DOHH2 (cell line): Measurements from ENCODE around the gene HDHD5.

Source experiments
- H3F3A ChIP-seq: fragments of 200-600 bp; sonication (generic), shearing (Covaris generic); 2 replicates; pipeline ENCODE4 v1.6.0; 2016; ENCODE audit warnings: antibody characterized with exemption, mild to moderate bottlenecking; ENCODE audit not compliant: control insufficient read depth, insufficient read depth
- H3K27ac ChIP-seq: fragments of 200-600 bp; sonication (generic); 2 replicates; pipeline ENCODE4 v1.5.1; 2014; ENCODE audit warnings: low read depth, mild to moderate bottlenecking, low read length, moderate library complexity
- H3K27me3 ChIP-seq: fragments of 200-600 bp; sonication (generic); 2 replicates; pipeline ENCODE4 v1.6.1; 2014; ENCODE audit warnings: mild to moderate bottlenecking, low read length, mixed read lengths; ENCODE audit not compliant: control insufficient read depth
- H3K36me3 ChIP-seq: fragments of 200-600 bp; sonication (generic); 2 replicates; pipeline ENCODE4 v1.6.1; 2014; ENCODE audit warnings: mild to moderate bottlenecking, low read length, moderate library complexity, mixed read lengths; ENCODE audit not compliant: control insufficient read depth
- H3K4me1 ChIP-seq: fragments of 200-600 bp; sonication (generic); 2 replicates; pipeline ENCODE4 v1.6.1; 2014; ENCODE audit warnings: mild to moderate bottlenecking, low read length, mixed read lengths; ENCODE audit not compliant: control insufficient read depth
- H3K4me2 ChIP-seq: fragments of 200-600 bp; sonication (generic); 2 replicates; pipeline ENCODE4 v1.6.0; 2014; ENCODE audit warnings: mild to moderate bottlenecking, low read length, moderate library complexity
- H3K4me3 ChIP-seq: fragments of 200-600 bp; sonication (generic); 2 replicates; pipeline ENCODE4 v1.5.1; 2014; ENCODE audit warnings: mild to moderate bottlenecking, low read length, mixed read lengths
- H3K79me2 ChIP-seq: fragments of 200-600 bp; sonication (generic); 2 replicates; pipeline ENCODE4 v1.6.1; 2014; ENCODE audit warnings: mild to moderate bottlenecking, low read length, mixed read lengths; ENCODE audit not compliant: control insufficient read depth
- H3K9me2 ChIP-seq: fragments of 200-600 bp; sonication (generic); replicated peaks from 2 replicates; pipeline ENCODE4 v1.6.1; 2014; ENCODE audit warnings: mild to moderate bottlenecking, low read length, mixed read lengths; ENCODE audit not compliant: control insufficient read depth
- H3K9me3 ChIP-seq: fragments of 200-600 bp; sonication (generic); 2 replicates; pipeline ENCODE4 v1.6.1; 2014; ENCODE audit warnings: antibody characterized with exemption, low read length, mixed read lengths; ENCODE audit not compliant: control insufficient read depth, insufficient read depth
- H4K20me1 ChIP-seq: fragments of 200-600 bp; sonication (generic); 2 replicates; pipeline ENCODE4 v1.6.0; 2014; ENCODE audit warnings: low read depth, mild to moderate bottlenecking, antibody characterized with exemption, low read length, moderate library complexity; ENCODE audit not compliant: control insufficient read depth, insufficient read depth
- EZH2phosphoT487 ChIP-seq: fragments of 200-600 bp; sonication (generic); IDR thresholded peaks from 2 replicates; pipeline ENCODE4 v1.6.1; 2017; ENCODE audit warnings: borderline replicate concordance, mild to moderate bottlenecking, antibody characterized with exemption, low read length, moderate library complexity, mixed read lengths
- TF ChIP-seq, protein P1 (sequence below): fragments of 200-600 bp; sonication (generic); IDR thresholded peaks from one replicate; pipeline ENCODE4 v1.5.1; 2014; ENCODE audit warnings: antibody characterized with exemption, mild to moderate bottlenecking, low read depth, low read length; ENCODE audit not compliant: poor library complexity, severe bottlenecking

The HDHD5 gene

DNA sequence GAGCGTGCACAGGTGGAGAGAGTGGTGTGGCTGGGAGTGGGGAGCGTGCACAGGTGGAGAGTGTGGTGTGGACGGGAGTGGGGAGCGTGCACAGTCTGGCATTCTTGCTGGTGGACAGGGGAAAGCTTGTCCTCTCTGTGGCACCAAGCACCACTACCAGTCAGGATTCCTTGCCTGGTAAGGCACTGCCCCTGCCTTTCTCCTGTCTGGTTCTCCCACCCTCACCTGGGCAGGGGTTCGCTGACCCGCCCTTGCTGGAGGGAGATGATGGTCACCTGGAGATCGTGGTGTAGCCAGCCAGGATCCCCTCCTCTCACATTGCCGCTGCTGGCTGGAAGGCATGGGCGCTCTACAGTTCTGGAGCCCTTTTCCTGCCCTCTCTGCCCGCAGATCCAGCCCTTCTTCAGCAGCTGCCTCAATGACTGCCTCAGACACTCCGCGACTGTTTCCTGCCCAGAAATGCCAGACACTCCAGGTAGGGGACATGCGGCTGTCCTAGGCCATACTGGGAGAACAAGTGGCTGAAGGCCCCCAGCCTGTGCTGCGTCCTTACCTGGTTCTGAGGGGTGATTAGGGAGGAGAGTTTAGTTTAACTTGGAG is 54.6 kb downstream of the HDHD5 start:
- Histone ChIP-seq H3K9me3 (no peaks in the 10 kb centered on the region), H3K4me1 (peaks cover 11% of the 10 kb centered on the region), H3K27ac (no peak overlapping the region), H4K20me1 (no peaks in the 10 kb centered on the region), H3K4me2 (no peak overlapping the region), H3F3A (no peaks in the 10 kb centered on the region), H3K36me3 (peaks cover 51% of the 10 kb centered on the region), H3K4me3 (no peak overlapping the region), H3K79me2 (no peaks in the 10 kb centered on the region), H3K27me3 (no peaks in the 10 kb centered on the region), H3K9me2 (no peaks in the 10 kb centered on the region)
- no peak for TF ChIP-seq EZH2phosphoT487
- TF ChIP-seq, protein P1, sequence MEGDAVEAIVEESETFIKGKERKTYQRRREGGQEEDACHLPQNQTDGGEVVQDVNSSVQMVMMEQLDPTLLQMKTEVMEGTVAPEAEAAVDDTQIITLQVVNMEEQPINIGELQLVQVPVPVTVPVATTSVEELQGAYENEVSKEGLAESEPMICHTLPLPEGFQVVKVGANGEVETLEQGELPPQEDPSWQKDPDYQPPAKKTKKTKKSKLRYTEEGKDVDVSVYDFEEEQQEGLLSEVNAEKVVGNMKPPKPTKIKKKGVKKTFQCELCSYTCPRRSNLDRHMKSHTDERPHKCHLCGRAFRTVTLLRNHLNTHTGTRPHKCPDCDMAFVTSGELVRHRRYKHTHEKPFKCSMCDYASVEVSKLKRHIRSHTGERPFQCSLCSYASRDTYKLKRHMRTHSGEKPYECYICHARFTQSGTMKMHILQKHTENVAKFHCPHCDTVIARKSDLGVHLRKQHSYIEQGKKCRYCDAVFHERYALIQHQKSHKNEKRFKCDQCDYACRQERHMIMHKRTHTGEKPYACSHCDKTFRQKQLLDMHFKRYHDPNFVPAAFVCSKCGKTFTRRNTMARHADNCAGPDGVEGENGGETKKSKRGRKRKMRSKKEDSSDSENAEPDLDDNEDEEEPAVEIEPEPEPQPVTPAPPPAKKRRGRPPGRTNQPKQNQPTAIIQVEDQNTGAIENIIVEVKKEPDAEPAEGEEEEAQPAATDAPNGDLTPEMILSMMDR, result no peak

DNA sequence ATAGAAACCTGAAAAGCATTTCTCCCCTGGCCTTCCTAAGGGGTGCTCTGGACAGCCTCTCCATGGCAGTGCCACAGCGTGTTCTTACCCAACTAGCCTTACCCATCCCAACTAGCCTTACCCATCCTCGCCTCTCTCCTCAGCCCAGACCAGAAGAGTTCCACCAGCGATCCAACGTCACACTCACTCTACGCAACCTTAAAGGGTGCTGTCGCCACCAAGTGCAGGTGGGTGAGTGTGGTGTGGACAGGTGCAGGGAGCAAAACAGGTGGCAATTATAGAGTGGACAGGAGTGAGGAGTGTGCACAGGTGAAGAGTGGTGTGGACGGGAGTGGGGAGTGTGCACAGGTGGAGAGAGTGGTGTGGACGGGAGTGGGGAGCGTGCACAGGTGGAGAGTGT is 55.7 kb downstream of the HDHD5 start:
- Histone ChIP-seq H3F3A (no peaks in the 10 kb centered on the region), H3K79me2 (no peaks in the 10 kb centered on the region), H3K4me2 (no peak overlapping the region), H3K36me3 (peaks cover 50% of the 10 kb centered on the region), H3K9me3 (no peaks in the 10 kb centered on the region), H4K20me1 (no peaks in the 10 kb centered on the region), H3K9me2 (no peaks in the 10 kb centered on the region), H3K4me1 (peaks cover 21% of the 10 kb centered on the region), H3K27me3 (no peaks in the 10 kb centered on the region), H3K27ac (no peak overlapping the region), H3K4me3 (no peak overlapping the region)
- TF ChIP-seq EZH2phosphoT487, result no peak
- TF ChIP-seq, protein P1, result no peak

DNA sequence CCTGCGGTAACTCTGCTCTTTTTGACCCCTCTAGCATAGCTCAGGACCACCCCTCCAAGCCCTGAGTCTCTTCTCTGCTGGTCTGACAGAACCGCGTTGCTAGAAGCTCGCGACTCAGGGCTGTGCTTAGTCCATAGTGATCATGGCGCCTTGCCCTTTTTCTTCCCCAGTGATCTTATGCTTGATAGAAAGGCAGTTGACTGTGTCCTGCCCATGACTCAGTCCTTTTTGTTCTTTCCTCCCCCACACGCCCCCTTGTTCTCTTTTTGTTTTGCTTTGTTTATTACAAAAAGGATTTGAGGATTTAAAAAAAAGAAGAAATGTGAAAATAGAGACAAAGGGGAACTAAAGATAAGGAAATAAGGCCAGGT is 56.8 kb downstream of the HDHD5 start:
- no peak overlapping the region for H3K4me3 ChIP-seq

More for the DNA sequence above, 56.8 kb downstream of the HDHD5 start:
- Histone ChIP-seq H3K4me2 (no peak overlapping the region), H3K27me3 (no peaks in the 10 kb centered on the region), H3F3A (peaks cover 6% of the 10 kb centered on the region), H3K9me2 (no peaks in the 10 kb centered on the region), H3K36me3 (peaks cover 56% of the 10 kb centered on the region), H3K27ac (no peak overlapping the region), H3K4me1 (peaks cover 32% of the 10 kb centered on the region), H4K20me1 (no peaks in the 10 kb centered on the region), H3K9me3 (no peaks in the 10 kb centered on the region), H3K79me2 (peaks cover 5% of the 10 kb centered on the region; the same call in 1 of the 2 replicates)
- TF ChIP-seq, protein P1, result no peak
- TF ChIP-seq EZH2phosphoT487, result no peak
